Tibial artery (tissue), 4 donors: ENCODE measurements around the gene MAN2A1.

Source experiments
- DNase-seq, 2 donors: peaks; one replicate each; pipeline ENCODE4 v3.0.0-alpha.2; 2019
- H3K27ac ChIP-seq, 2 donors: fragments of 200-600 bp; sonication (generic) in 1 of 2; 1 replicate in 1 of 2; 2 replicates in 1 of 2; pipeline ENCODE4 v1.5.1; 2018 to 2019; ENCODE audit warnings: mild to moderate bottlenecking in 1 of 2
- H3K27me3 ChIP-seq, 2 donors: fragments of 200-600 bp; sonication (generic) in 1 of 2; one replicate each; pipeline versions ENCODE4 v1.5.1 to v1.6.0; 2016 to 2019
- H3K36me3 ChIP-seq, 3 donors: fragments of 200-600 bp; sonication (generic) in 2 of 3; one replicate each; pipeline ENCODE4 v1.5.1; 2016 to 2019; ENCODE audit warnings: mild to moderate bottlenecking in 2 of 3
- H3K4me1 ChIP-seq, 4 donors: fragments of 200-600 bp; sonication (generic) in 2 of 4; 1 replicate in 3 of 4; 2 replicates in 1 of 4; pipeline ENCODE4 v1.5.1; 2016 to 2019
- H3K4me3 ChIP-seq, 2 donors: fragments of 200-600 bp; sonication (generic) in 1 of 2; 1 replicate in 1 of 2; 2 replicates in 1 of 2; pipeline ENCODE4 v1.5.1; 2018 to 2019; ENCODE audit warnings: mild to moderate bottlenecking in 2 of 2
- H3K9me3 ChIP-seq, 3 donors: fragments of 200-600 bp; sonication (generic) in 1 of 3; one replicate each; pipeline ENCODE4 v1.5.1; 2016 to 2019
- intact Hi-C: fragments of 100-400 bp; cut with DNase I; formaldehyde crosslinking; loops from one replicate; pipeline ENCODE4 v1.15.0; 2023; ENCODE audit warnings: low total_unique reads
- TF ChIP-seq, protein P1 (sequence below), 2 experiments: fragments of 200-600 bp in 1 of 2; fragments of 450-650 bp in 1 of 2; IDR thresholded peaks; one replicate each; pipeline ENCODE4 v1.5.1; 2017 to 2019; ENCODE audit warnings: antibody characterized with exemption in 2 of 2, mild to moderate bottlenecking in 1 of 2, moderate library complexity in 1 of 2

Gene MAN2A1

DNA sequence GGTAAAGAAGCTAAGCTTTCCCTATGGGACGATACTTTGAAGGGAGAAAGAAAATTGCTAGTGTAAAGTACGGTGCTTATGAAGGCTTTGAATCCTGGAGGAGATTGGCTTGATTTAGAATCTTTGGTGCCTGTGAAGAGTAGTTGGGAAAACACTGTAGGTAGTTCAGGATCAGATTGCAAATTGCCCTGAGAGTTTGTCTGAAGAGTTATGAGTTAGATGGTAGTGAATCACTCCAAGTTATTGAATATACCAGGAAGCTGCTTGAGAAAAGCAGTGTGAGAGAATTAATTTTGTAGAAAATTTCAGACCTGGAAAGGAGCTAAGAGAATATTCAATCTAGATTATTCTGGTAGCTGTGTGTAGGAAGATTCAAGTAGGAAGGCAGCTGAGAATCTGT is 11.5 kb downstream of the MAN2A1 start:
- Histone ChIP-seq H3K4me3 (no peak overlapping the region), H3K9me3 (no peaks in the 10 kb centered on the region), H3K27me3 (no peaks in the 10 kb centered on the region), H3K36me3 (no peaks in the 10 kb centered on the region), H3K27ac (no peak overlapping the region), H3K4me1 (peaks cover 0 to 64% (median 22%) of the 10 kb centered on the region in 4 donors)
- TF ChIP-seq, protein P1, sequence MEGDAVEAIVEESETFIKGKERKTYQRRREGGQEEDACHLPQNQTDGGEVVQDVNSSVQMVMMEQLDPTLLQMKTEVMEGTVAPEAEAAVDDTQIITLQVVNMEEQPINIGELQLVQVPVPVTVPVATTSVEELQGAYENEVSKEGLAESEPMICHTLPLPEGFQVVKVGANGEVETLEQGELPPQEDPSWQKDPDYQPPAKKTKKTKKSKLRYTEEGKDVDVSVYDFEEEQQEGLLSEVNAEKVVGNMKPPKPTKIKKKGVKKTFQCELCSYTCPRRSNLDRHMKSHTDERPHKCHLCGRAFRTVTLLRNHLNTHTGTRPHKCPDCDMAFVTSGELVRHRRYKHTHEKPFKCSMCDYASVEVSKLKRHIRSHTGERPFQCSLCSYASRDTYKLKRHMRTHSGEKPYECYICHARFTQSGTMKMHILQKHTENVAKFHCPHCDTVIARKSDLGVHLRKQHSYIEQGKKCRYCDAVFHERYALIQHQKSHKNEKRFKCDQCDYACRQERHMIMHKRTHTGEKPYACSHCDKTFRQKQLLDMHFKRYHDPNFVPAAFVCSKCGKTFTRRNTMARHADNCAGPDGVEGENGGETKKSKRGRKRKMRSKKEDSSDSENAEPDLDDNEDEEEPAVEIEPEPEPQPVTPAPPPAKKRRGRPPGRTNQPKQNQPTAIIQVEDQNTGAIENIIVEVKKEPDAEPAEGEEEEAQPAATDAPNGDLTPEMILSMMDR (IDR thresholded peaks at IDR 0.05), result no peak
- intact Hi-C loops, result loop anchor here (10.0 kb wide), 1 partner anchor 924 kb away; no protein-coding TSS in a partner anchor
- DNase-seq, result no peak

DNA sequence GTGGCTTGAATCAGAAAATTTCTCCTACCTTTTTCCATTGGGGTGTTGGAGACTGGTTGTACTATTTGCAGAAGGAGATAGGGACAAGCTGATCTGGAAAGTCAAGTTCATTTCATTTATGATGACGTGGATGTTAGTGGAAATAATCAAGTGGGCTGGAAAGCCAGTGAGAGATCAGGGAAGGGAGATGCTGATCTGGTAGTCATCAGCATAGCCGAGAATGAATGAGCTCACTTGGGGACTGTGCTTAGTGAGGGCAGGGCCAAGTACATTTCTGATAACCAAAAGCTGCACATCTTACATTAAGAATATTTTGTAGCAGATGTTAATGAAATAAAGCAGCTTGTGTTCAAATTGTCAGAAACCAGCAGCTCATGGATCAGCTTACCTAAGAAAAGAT is 12.1 kb downstream of the MAN2A1 start:
- no peak overlapping the region for H3K27ac ChIP-seq
- TF ChIP-seq, protein P1 (IDR thresholded peaks at IDR 0.05), result no peak
- no peak overlapping the region for H3K4me3 ChIP-seq

GRCh38 chr5:109703166-109703565 is 13.4 kb downstream of the MAN2A1 start:
- intact Hi-C loops, result loop anchor here (10.0 kb wide), 1 partner anchor 922 kb away; no protein-coding TSS in a partner anchor
- peaks cover 0 to 52% (median 22%) of the 10 kb centered on the region in 4 donors for H3K4me1 ChIP-seq

More for the DNA sequence above, 12.1 kb downstream of the MAN2A1 start:
- Histone ChIP-seq H3K27me3 (no peaks in the 10 kb centered on the region), H3K4me1 (peaks cover 0 to 63% (median 22%) of the 10 kb centered on the region in 4 donors), H3K36me3 (no peaks in the 10 kb centered on the region), H3K9me3 (no peaks in the 10 kb centered on the region)
- intact Hi-C loops, result loop anchor here (10.0 kb wide), 1 partner anchor 923 kb away; no protein-coding TSS in a partner anchor
- no peak for DNase-seq

DNA sequence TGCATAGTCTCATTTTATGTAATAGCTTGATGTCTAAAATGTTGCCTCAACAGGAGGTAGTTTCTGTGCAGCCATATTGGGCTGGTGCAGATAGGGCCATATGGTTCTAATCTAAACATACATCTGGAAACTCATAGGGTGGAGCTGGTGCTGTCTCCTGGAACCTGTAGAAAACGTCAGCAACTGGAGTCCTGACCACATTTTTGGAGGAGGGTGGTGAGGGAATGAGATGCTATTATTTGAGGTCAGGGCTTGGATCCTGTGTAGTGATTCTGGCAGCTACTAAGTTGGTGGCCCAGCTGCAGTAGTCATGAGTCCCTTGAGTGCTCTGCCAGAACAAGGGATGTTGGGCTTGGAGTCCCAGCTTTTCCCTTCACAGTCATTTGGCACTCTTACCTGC is 14.1 kb downstream of the MAN2A1 start:
- Histone ChIP-seq H3K27ac (peak overlapping the region; percentile 23 to 68), H3K4me1 (peaks cover 0 to 51% (median 22%) of the 10 kb centered on the region in 4 donors)
- DNase-seq, result no peak

More at GRCh38 chr5:109703166-109703565, 13.4 kb downstream of the MAN2A1 start:
- no peaks in the 10 kb centered on the region for H3K27me3 ChIP-seq
- no peaks in the 10 kb centered on the region for H3K36me3 ChIP-seq
- no peaks in the 10 kb centered on the region for H3K9me3 ChIP-seq
- TF ChIP-seq, protein P1 (IDR thresholded peaks at IDR 0.05), result no peak
- DNase-seq, result no peak
- no peak overlapping the region for H3K4me3 ChIP-seq
- no peak overlapping the region for H3K27ac ChIP-seq

GRCh38 chr5:109704282-109704952 is 14.7 kb downstream of the MAN2A1 start:
- TF ChIP-seq, protein P1 (IDR thresholded peaks at IDR 0.05), result no peak
- H3K36me3 ChIP-seq, result no peaks in the 10 kb centered on the region
- intact Hi-C loops, result loop anchor here (10.0 kb wide), 1 partner anchor 920 kb away; no protein-coding TSS in a partner anchor
- no peaks in the 10 kb centered on the region for H3K27me3 ChIP-seq
- H3K9me3 ChIP-seq, result no peaks in the 10 kb centered on the region
- no peak overlapping the region for H3K4me3 ChIP-seq
- DNase-seq, result no peak
- peaks cover 0 to 51% (median 22%) of the 10 kb centered on the region in 4 donors for H3K4me1 ChIP-seq
- H3K27ac ChIP-seq, result peak overlapping the region; percentile 23 to 68

More for the DNA sequence above, 14.1 kb downstream of the MAN2A1 start:
- no peak overlapping the region for H3K4me3 ChIP-seq
- no peaks in the 10 kb centered on the region for H3K36me3 ChIP-seq
- TF ChIP-seq, protein P1 (IDR thresholded peaks at IDR 0.05), result no peak
- intact Hi-C loops, result loop anchor here (10.0 kb wide), 1 partner anchor 921 kb away; no protein-coding TSS in a partner anchor
- no peaks in the 10 kb centered on the region for H3K9me3 ChIP-seq
- H3K27me3 ChIP-seq, result no peaks in the 10 kb centered on the region
